Endothelial cell of umbilical vein (primary cell): Measurements from ENCODE around the gene SPTBN4. TPM values are rescaled to one million over a fixed set of nuclear protein-coding genes. Genes with fewer than 3 reads are reported as not detected.

Experiments used
- BruUV-seq: library from RNA; stranded (reverse); fragments of 400-500 nt; replicated peaks from 2 replicates; lab custom pipeline; 2021; lab: Mats Ljungman, UMichigan
- CTCF ChIA-PET: fragments of 300-600, 350-600 bp; sonication (Branson Sonifier 250); formaldehyde crosslinking; loops from one replicate; lab custom pipeline; 2021; ENCODE audit warnings: antibody characterized with exemption, inconsistent platforms; lab: Charles Lee
- POLR2A ChIA-PET: fragments of 300-600, 350-600 bp; sonication (Branson Sonifier 250); formaldehyde crosslinking; loops from one replicate; lab custom pipeline; 2021; ENCODE audit warnings: antibody characterized with exemption, inconsistent platforms; lab: Charles Lee
- DNase-seq: peaks from one replicate; pipeline ENCODE4 v3.0.0-alpha.2; 2011; ENCODE audit warnings: low read depth, low spot score
- FAIRE-seq: peaks from 2 replicates; lab custom pipeline; 2011; peaks lifted over from hg19 to GRCh38; lab: Jason Lieb, UNC
- H2AFZ ChIP-seq: 2 replicates; pipeline ENCODE4 v1.6.0; 2012; ENCODE audit warnings: low read depth, low read length, control low read depth, inconsistent platforms
- H3K27ac ChIP-seq: 2 replicates; pipeline ENCODE4 v1.5.1; 2011; ENCODE audit warnings: low read depth, mild to moderate bottlenecking, control low read depth, low read length, moderate library complexity; ENCODE audit not compliant: insufficient read depth
- H3K27me3 ChIP-seq, 2 experiments: 2 replicates each; pipeline versions ENCODE4 v1.6.0 to v1.6.1; 2011; ENCODE audit warnings: low read length in 2 of 2, mixed read lengths in 1 of 2; ENCODE audit not compliant: control insufficient read depth in 2 of 2, insufficient read depth in 2 of 2
- H3K36me3 ChIP-seq, 2 experiments: 2 replicates in 1 of 2; 3 replicates in 1 of 2; pipeline ENCODE4 v1.5.1; 2011; ENCODE audit warnings: low read length in 2 of 2, mild to moderate bottlenecking in 1 of 2, moderate library complexity in 1 of 2; ENCODE audit not compliant: control insufficient read depth in 2 of 2, insufficient read depth in 2 of 2; ENCODE audit errors: extremely low read depth in 1 of 2
- H3K4me1 ChIP-seq: 3 replicates; pipeline ENCODE4 v1.5.1; 2011; ENCODE audit warnings: mild to moderate bottlenecking, low read length; ENCODE audit not compliant: control insufficient read depth, insufficient read depth; ENCODE audit errors: extremely low read depth
- H3K4me2 ChIP-seq: 2 replicates; pipeline ENCODE4 v1.6.1; 2011; ENCODE audit warnings: low read length, control low read depth, mixed read lengths; ENCODE audit not compliant: insufficient read depth
- H3K4me3 ChIP-seq, 3 experiments: fragments of 200-600 bp in 1 of 3; sonication (generic), shearing (Covaris generic) in 1 of 3; replicated peaks in 1 of 3; 2 replicates each; pipeline ENCODE4 v1.5.1; 2011 to 2016; ENCODE audit warnings: control low read depth in 3 of 3, low read length in 3 of 3, mild to moderate bottlenecking in 2 of 3, inconsistent platforms in 1 of 3, low read depth in 1 of 3, moderate library complexity in 1 of 3; ENCODE audit not compliant: insufficient read depth in 1 of 3
- H3K79me2 ChIP-seq: 2 replicates; pipeline ENCODE4 v1.6.0; 2012; ENCODE audit warnings: low read length, inconsistent platforms; ENCODE audit not compliant: control insufficient read depth, insufficient read depth
- H3K9ac ChIP-seq: replicated peaks from 2 replicates; pipeline ENCODE3; 2011; ENCODE audit warnings: low read length, control low read depth; ENCODE audit not compliant: insufficient read depth; ENCODE audit errors: extremely low read depth
- H3K9me1 ChIP-seq: replicated peaks from 3 replicates; pipeline ENCODE4 v1.6.0; 2011; ENCODE audit warnings: mild to moderate bottlenecking, low read length; ENCODE audit not compliant: control insufficient read depth, insufficient read depth; ENCODE audit errors: extremely low read depth
- H3K9me3 ChIP-seq: replicated peaks from 2 replicates; pipeline ENCODE4 v1.5.1; 2012; ENCODE audit warnings: low read length, inconsistent platforms; ENCODE audit not compliant: control insufficient read depth, insufficient read depth
- H4K20me1 ChIP-seq: replicated peaks from 2 replicates; pipeline ENCODE3; 2011; ENCODE audit warnings: mild to moderate bottlenecking, low read length; ENCODE audit not compliant: control insufficient read depth, insufficient read depth; ENCODE audit errors: extremely low read depth
- EZH2 ChIP-seq: IDR thresholded peaks from 2 replicates; pipeline ENCODE4 v1.6.1; 2012; ENCODE audit warnings: borderline replicate concordance, low read depth, mild to moderate bottlenecking, moderate library complexity, low read length, inconsistent platforms; ENCODE audit not compliant: severe bottlenecking
- FOS ChIP-seq: IDR thresholded peaks from 2 replicates; pipeline ENCODE4 v1.6.1; 2011; ENCODE audit warnings: mild to moderate bottlenecking, low read length, moderate library complexity, borderline replicate concordance; ENCODE audit not compliant: insufficient read depth
- JUN ChIP-seq: IDR thresholded peaks from 2 replicates; pipeline ENCODE4 v1.6.1; 2011; ENCODE audit warnings: borderline replicate concordance, low read depth; ENCODE audit not compliant: insufficient read length, insufficient read depth
- POLR2A ChIP-seq: IDR thresholded peaks from 2 replicates; pipeline ENCODE4 v1.6.1; 2012; ENCODE audit warnings: low read depth, mild to moderate bottlenecking, control low read depth, low read length
- POLR2AphosphoS5 ChIP-seq: IDR thresholded peaks from 2 replicates; pipeline ENCODE4 v1.6.1; 2012; ENCODE audit warnings: low read depth, mild to moderate bottlenecking, control low read depth, low read length, moderate library complexity; ENCODE audit not compliant: insufficient read depth
- dilution Hi-C: fragments of 300-500 bp; cut with MboI; formaldehyde crosslinking; loops from one replicate; pipeline ENCODE4 v1.15.0; 2019; ENCODE audit warnings: low sequenced_read_pairs; ENCODE audit not compliant: extremely low pct_ligation_motif_present
- intact Hi-C: fragments of 100-400 bp; cut with micrococcal nuclease; formaldehyde crosslinking; loops from one replicate; pipeline ENCODE4 v1.10.0; 2022
- polyA plus RNA-seq, 4 experiments: library from polyadenylated mRNA; depleted of rRNA in 3 of 4; stranded (reverse) in 3 of 4; unstranded in 1 of 4; fragments of >200 nt; gene quantifications; 2 replicates each; pipeline versions ENCODE4 v1.2.1 to v1.2.3, GENCODE V29; 2011 to 2012; ENCODE audit warnings: missing spikeins in 1 of 4
- total RNA-seq: library from RNA; stranded (reverse); gene quantifications from 2 replicates; pipeline ENCODE4 v1.2.3, GENCODE V29; 2021
- TF ChIP-seq, protein P1 (sequence below), 2 donors: IDR thresholded peaks; 1 replicate in 1 of 2; 2 replicates in 1 of 2; pipeline ENCODE4 v1.5.1; 2011; ENCODE audit warnings: low read length in 2 of 2, mild to moderate bottlenecking in 2 of 2, moderate library complexity in 2 of 2, control low read depth in 1 of 2, inconsistent platforms in 1 of 2, low read depth in 1 of 2; ENCODE audit not compliant: insufficient read depth in 1 of 2; ENCODE audit errors: extremely low read depth in 1 of 2

The SPTBN4 gene
- total and polyA plus RNA-seq, 2 donors (not counting 3 experiments of a cell fraction or from before 2014, with no cell fraction given) = 0.33 TPM; not detected in 1

GRCh38 chr19:40420766-40421765 lies 45.7 kb upstream of the SPTBN4 start:
- no peak for TF ChIP-seq EZH2
- TF ChIP-seq, protein P1, sequence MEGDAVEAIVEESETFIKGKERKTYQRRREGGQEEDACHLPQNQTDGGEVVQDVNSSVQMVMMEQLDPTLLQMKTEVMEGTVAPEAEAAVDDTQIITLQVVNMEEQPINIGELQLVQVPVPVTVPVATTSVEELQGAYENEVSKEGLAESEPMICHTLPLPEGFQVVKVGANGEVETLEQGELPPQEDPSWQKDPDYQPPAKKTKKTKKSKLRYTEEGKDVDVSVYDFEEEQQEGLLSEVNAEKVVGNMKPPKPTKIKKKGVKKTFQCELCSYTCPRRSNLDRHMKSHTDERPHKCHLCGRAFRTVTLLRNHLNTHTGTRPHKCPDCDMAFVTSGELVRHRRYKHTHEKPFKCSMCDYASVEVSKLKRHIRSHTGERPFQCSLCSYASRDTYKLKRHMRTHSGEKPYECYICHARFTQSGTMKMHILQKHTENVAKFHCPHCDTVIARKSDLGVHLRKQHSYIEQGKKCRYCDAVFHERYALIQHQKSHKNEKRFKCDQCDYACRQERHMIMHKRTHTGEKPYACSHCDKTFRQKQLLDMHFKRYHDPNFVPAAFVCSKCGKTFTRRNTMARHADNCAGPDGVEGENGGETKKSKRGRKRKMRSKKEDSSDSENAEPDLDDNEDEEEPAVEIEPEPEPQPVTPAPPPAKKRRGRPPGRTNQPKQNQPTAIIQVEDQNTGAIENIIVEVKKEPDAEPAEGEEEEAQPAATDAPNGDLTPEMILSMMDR (IDR thresholded peaks at IDR 0.05; ENCODE audit: extremely low read depth in 1 of 2, insufficient read depth in 1 of 2, low read depth in 1 of 2, low read length in 2 of 2) = peak; percentile 95 to 98
- peak; percentile 90 for TF ChIP-seq POLR2A
- peak; percentile 87 for TF ChIP-seq POLR2AphosphoS5
- peak; percentile 42 for TF ChIP-seq FOS
- no peak for TF ChIP-seq JUN
- POLR2A ChIA-PET = interaction anchor here (0.5 to 1.9 kb wide), 7 partner anchors 13 to 842 kb away, joined by 3 to 15 read pairs (median 3); no protein-coding TSS in a partner anchor
- H3K79me2 ChIP-seq = peaks cover 30% of the 10 kb centered on the region
- no peaks in the 10 kb centered on the region for H3K27me3 ChIP-seq
- intact Hi-C loops (loop anchor here (1.0 to 5.0 kb wide), 5 partner anchors 18 to 178 kb away; partner anchors contain the start of genes C19orf47, PLD3 and SERTAD3), dilution Hi-C loops (no loop called here)
- peak; percentile 91 for DNase-seq
- peak overlapping the region; percentile 25 to 54 (median 26) for H3K4me3 ChIP-seq
- TSS peak; percentile 38 for BruUV-seq
- peak overlapping the region; percentile 68 for H3K4me2 ChIP-seq
- peak overlapping the region; percentile 75 for H3K27ac ChIP-seq
- CTCF ChIA-PET = interaction anchor here (0.6 to 3.7 kb wide), 28 partner anchors 8 to 214 kb away, joined by 3 to 43 read pairs (median 5); partner anchors contain the start of genes BLVRB, C19orf47, PLD3 and SERTAD3
- H3K4me1 ChIP-seq = peaks cover 27% of the 10 kb centered on the region
- no peaks in the 10 kb centered on the region for H3K9me3 ChIP-seq
- H3K9ac ChIP-seq = peak overlapping the region; percentile 46
- no peaks in the 10 kb centered on the region for H4K20me1 ChIP-seq
- H3K36me3 ChIP-seq = peaks cover 8 to 9% of the 10 kb centered on the region in 2 experiments
- peak overlapping the region; percentile 71 for H2AFZ ChIP-seq
- peak; percentile 92 for FAIRE-seq
- no peaks in the 10 kb centered on the region for H3K9me1 ChIP-seq
